ENCODE data around the gene MIF4GD.

DNA sequence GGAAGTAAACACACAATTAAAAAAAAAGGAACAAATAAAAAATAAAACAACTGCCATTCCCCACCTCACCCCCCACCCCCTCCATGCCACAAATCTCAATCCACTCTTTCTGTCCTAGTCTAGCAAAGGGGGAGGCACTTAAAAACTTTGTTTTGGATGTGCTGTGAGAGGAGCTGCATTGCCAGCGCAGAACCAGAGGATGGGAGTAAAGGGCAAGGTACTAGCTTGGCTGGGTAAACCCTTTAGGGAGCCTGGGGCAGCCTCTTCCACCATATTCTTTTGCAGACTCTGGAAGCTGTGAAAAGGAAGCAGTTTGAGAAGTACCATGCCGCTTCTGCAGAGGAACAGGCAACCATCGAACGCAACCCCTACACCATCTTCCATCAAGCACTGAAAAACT lies 8.0 kb downstream of the MIF4GD start:
- TF ChIP-seq GATA2 (IDR thresholded peaks at IDR 0.05; ENCODE audit: low read depth, low read length) (no peak), GATA3 (IDR thresholded peaks at IDR 0.05; ENCODE audit: low read depth, low read length) (no peak)

Measured in SH-SY5Y (cell line).